ENCODE results near the gene NALCN. TPM values are rescaled to one million over a fixed set of nuclear protein-coding genes. Genes with fewer than 3 reads are reported as not detected.
"Not testable (repeated sequence)": the region's sequence is repeated elsewhere in the genome, so short reads cannot be mapped to it uniquely, and the experiment has no call there.

The NALCN gene
- total RNA-seq, 2 donors from 2014 or later: 3.2 TPM; not detected in 1

DNA sequence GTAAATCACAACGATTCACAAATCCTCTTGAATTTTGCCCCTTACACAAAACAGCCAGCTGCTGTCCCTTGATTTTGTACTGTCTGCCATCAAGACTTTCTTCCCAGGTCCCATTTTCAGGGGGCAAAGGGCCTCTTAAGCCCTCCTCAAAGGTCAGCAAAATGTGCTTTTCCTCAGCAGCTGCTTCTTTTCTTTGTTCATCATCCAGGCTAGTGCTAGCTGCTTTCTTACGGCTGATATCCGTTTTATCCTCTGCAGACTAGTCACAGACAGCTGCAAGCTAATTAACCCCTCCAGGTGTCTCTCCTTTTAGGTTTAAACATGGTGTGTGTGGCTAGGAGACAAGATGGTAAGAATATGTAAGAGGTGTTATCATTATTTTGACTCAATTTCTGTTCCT, 90.9 kb downstream of the NALCN start:
- Histone ChIP-seq H3K36me3 (no peaks in the 10 kb centered on the region), H3K27ac (no peak overlapping the region), H3K9me3 (no peaks in the 10 kb centered on the region), H3K27me3 (replicated peaks; ENCODE audit: insufficient read depth) (no peaks in the 10 kb centered on the region), H3K4me3 (no peak overlapping the region), H3K4me1 (replicated peaks) (no peaks in the 10 kb centered on the region)
- no peak for DNase-seq (ENCODE audit: low spot score)
- intact Hi-C loops (cut with DNase I): no loop called here
- WGBS: 22% methylated on average over 3 of the region's 3 CpGs
- TF ChIP-seq POLR2AphosphoS5 (IDR thresholded peaks at IDR 0.05) (no peak), POLR2A (IDR thresholded peaks at IDR 0.05) (no peak)
- TF ChIP-seq, protein P1, sequence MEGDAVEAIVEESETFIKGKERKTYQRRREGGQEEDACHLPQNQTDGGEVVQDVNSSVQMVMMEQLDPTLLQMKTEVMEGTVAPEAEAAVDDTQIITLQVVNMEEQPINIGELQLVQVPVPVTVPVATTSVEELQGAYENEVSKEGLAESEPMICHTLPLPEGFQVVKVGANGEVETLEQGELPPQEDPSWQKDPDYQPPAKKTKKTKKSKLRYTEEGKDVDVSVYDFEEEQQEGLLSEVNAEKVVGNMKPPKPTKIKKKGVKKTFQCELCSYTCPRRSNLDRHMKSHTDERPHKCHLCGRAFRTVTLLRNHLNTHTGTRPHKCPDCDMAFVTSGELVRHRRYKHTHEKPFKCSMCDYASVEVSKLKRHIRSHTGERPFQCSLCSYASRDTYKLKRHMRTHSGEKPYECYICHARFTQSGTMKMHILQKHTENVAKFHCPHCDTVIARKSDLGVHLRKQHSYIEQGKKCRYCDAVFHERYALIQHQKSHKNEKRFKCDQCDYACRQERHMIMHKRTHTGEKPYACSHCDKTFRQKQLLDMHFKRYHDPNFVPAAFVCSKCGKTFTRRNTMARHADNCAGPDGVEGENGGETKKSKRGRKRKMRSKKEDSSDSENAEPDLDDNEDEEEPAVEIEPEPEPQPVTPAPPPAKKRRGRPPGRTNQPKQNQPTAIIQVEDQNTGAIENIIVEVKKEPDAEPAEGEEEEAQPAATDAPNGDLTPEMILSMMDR (IDR thresholded peaks at IDR 0.05): no peak

DNA sequence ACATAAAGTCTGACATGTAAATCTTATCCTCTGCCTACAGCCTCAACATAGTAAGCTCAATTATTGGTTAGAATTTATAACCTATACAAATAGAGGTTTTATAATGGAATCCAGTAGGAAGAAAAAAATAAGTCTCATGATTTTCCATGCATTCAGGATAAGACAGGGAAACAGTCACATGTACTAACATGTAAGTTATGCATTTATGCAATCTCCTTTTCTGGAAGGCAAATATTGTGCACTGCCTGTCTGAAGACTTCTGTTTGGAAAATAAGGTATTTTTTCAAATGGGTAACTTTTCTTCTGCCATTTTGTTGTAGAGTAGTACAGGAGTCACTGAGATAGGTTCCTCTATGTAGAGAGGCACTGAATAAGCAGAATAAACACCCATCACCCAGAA, 92.7 kb downstream of the NALCN start:
- intact Hi-C loops (cut with DNase I): no loop called here
- H3K27ac ChIP-seq: no peak overlapping the region

DNA sequence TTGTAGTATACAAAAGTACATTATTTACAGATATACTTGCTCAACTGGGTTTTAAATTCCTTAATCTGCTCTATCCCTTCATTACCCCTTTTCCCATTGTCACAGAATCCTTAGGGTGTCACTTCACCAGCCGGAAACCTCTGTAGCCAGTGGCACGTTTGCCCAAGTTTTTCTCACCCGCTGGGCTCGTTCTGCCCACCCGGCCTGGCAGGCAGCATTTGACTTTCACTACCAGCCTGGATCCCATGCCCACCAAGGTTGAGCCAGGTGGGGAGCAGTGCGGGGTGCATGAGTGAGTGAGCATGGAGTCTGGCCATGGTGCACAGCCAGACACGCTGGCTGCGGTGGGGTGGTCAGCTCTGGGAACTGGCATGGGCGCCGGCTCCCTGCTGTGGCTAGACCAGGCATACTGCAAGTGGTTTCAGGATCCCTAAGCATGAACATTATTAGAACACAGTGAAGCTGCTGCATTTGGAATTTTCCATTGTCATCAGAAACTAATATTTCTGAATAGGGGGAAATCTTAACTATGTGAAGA, 98.3 kb downstream of the NALCN start:
- intact Hi-C loops (cut with DNase I): no loop called here

More for the DNA sequence above, 92.7 kb downstream of the NALCN start:
- no peaks in the 10 kb centered on the region for H3K4me1 ChIP-seq (replicated peaks)
- TF ChIP-seq, protein P1 (IDR thresholded peaks at IDR 0.05): no peak
- TF ChIP-seq POLR2AphosphoS5 (IDR thresholded peaks at IDR 0.05) (no peak), POLR2A (IDR thresholded peaks at IDR 0.05) (no peak)
- no peak overlapping the region for H3K4me3 ChIP-seq
- H3K9me3 ChIP-seq: no peaks in the 10 kb centered on the region
- no peaks in the 10 kb centered on the region for H3K27me3 ChIP-seq (replicated peaks; ENCODE audit: insufficient read depth)
- no peaks in the 10 kb centered on the region for H3K36me3 ChIP-seq
- DNase-seq (ENCODE audit: low spot score): no peak

DNA sequence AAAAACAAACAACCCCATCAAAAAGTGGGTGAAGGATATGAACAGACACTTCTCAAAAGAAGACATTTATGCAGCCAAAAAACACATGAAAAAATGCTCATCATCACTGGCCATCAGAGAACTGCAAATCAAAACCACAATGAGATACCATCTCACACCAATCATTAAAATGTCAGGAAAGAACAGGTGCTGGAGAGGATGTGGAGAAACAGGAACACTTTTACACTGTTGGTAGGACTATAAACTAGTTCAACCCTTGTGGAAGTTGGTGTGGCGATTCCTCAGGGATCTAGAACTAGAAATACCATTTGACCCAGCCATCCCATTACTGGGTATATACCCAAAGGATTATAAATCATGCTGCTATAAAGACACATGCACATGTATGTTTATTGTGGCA, 102.8 kb downstream of the NALCN start:
- H3K4me1 ChIP-seq (replicated peaks); DNase-seq (ENCODE audit: low spot score); intact Hi-C loops (cut with DNase I); H3K4me3 ChIP-seq; H3K36me3 ChIP-seq; H3K27me3 ChIP-seq (replicated peaks; ENCODE audit: insufficient read depth); H3K27ac ChIP-seq; H3K9me3 ChIP-seq: not testable (repeated sequence)
- 74% methylated on average over 1 of the region's 1 CpG for WGBS

More for the DNA sequence above, 98.3 kb downstream of the NALCN start:
- no peaks in the 10 kb centered on the region for H3K9me3 ChIP-seq
- no peaks in the 10 kb centered on the region for H3K4me1 ChIP-seq (replicated peaks)
- no peak overlapping the region for H3K4me3 ChIP-seq
- H3K36me3 ChIP-seq: no peaks in the 10 kb centered on the region
- TF ChIP-seq POLR2AphosphoS5 (IDR thresholded peaks at IDR 0.05) (no peak), POLR2A (IDR thresholded peaks at IDR 0.05) (no peak)
- TF ChIP-seq, protein P1 (IDR thresholded peaks at IDR 0.05): no peak
- 73% methylated on average over 10 of the region's 10 CpGs for WGBS
- no peak for DNase-seq (ENCODE audit: low spot score)
- no peaks in the 10 kb centered on the region for H3K27me3 ChIP-seq (replicated peaks; ENCODE audit: insufficient read depth)
- no peak overlapping the region for H3K27ac ChIP-seq

DNA sequence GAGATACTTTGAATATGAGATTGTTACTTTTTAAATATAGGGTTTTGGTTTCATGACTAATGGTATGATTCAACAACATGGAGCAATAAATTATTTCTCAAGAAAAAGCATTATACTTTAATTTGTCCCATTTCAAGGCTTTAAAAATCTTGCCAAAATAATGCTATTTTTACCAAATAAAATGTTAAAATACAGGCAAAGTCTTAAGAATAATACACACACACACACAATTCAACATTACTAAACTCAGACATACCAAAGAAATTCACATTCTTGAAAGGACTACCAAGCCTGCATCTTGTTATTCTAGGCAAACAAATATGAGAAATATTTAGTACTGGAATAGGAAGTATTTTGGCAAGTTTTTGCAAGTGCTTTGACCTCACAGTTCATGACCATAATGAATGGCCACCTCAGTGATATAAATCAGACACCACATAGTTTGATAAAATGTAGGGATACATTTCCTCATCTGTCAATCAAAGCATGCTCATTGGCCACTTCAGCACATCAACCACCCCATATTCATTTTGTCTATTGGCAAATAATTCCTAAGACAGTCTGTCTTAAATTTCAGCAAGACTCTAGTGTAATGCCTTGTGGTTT, 107.2 kb downstream of the NALCN start:
- Histone ChIP-seq H3K36me3 (no peaks in the 10 kb centered on the region), H3K4me3 (no peak overlapping the region), H3K27me3 (replicated peaks; ENCODE audit: insufficient read depth) (no peaks in the 10 kb centered on the region), H3K9me3 (no peaks in the 10 kb centered on the region), H3K27ac (no peak overlapping the region), H3K4me1 (replicated peaks) (no peaks in the 10 kb centered on the region)
- TF ChIP-seq POLR2AphosphoS5 (IDR thresholded peaks at IDR 0.05) (no peak), POLR2A (IDR thresholded peaks at IDR 0.05) (no peak)
- TF ChIP-seq, protein P1 (IDR thresholded peaks at IDR 0.05): no peak
- no peak for DNase-seq (ENCODE audit: low spot score)
- intact Hi-C loops (cut with DNase I): no loop called here

Measured in prostate gland (tissue), 2 donors.